DND-41 (cell line): ENCODE measurements around the gene KRT80.

Source experiments
- ATAC-seq: fragments of 200-7000 bp; cut with Tn5 transposase; 3 replicates; pipeline ENCODE4 v1.9.1; 2021; ENCODE audit warnings: low read depth; ENCODE audit not compliant: insufficient read depth
- DNase-seq: peaks from one replicate; pipeline ENCODE4 v3.0.0-alpha.2; 2020
- H2AFZ ChIP-seq: 2 replicates; pipeline ENCODE4 v1.6.0; 2012; ENCODE audit warnings: low read depth, low read length
- H3K27ac ChIP-seq: 2 replicates; pipeline ENCODE4 v1.5.1; 2012; ENCODE audit warnings: low read length, inconsistent platforms
- H3K27me3 ChIP-seq: fragments of 200-600 bp; sonication (generic); 2 replicates; pipeline ENCODE4 v1.6.0; 2012; ENCODE audit warnings: low read length, mild to moderate bottlenecking, inconsistent platforms; ENCODE audit not compliant: insufficient read depth, poor library complexity
- H3K36me3 ChIP-seq: 2 replicates; pipeline ENCODE4 v1.5.1; 2012; ENCODE audit warnings: low read length, inconsistent platforms; ENCODE audit not compliant: insufficient read depth
- H3K4me1 ChIP-seq: 2 replicates; pipeline ENCODE4 v1.5.1; 2012; ENCODE audit warnings: mild to moderate bottlenecking, low read length; ENCODE audit not compliant: insufficient read depth
- H3K4me2 ChIP-seq: 2 replicates; pipeline ENCODE4 v1.6.0; 2012; ENCODE audit warnings: mild to moderate bottlenecking, moderate library complexity, low read length, inconsistent platforms; ENCODE audit not compliant: insufficient read depth
- H3K4me3 ChIP-seq, 2 experiments: fragments of 200-600 bp in 1 of 2; shearing (Covaris generic) in 1 of 2; 2 replicates each; pipeline ENCODE4 v1.5.1; 2012 to 2016; ENCODE audit warnings: inconsistent platforms in 2 of 2, low read length in 2 of 2, mild to moderate bottlenecking in 2 of 2, low read depth in 1 of 2, moderate library complexity in 1 of 2
- H3K79me2 ChIP-seq: 2 replicates; pipeline ENCODE4 v1.6.0; 2012; ENCODE audit warnings: low read length, inconsistent platforms; ENCODE audit not compliant: insufficient read depth
- H3K9ac ChIP-seq: 2 replicates; pipeline ENCODE4 v1.6.0; 2012; ENCODE audit warnings: low read depth, mild to moderate bottlenecking, inconsistent platforms, low read length, moderate library complexity
- H3K9me3 ChIP-seq: 2 replicates; pipeline ENCODE4 v1.5.1; 2012; ENCODE audit warnings: low read length, moderate library complexity, mild to moderate bottlenecking, inconsistent platforms; ENCODE audit not compliant: insufficient read depth, severe bottlenecking
- H4K20me1 ChIP-seq: 2 replicates; pipeline ENCODE4 v1.6.0; 2012; ENCODE audit warnings: low read length; ENCODE audit not compliant: insufficient read depth
- CTCF ChIP-seq: IDR thresholded peaks from 2 replicates; pipeline ENCODE4 v1.5.1; 2012; ENCODE audit warnings: borderline replicate concordance, low read length, moderate library complexity, mild to moderate bottlenecking; ENCODE audit not compliant: poor library complexity, severe bottlenecking; ENCODE audit errors: extremely low read depth
- EZH2 ChIP-seq: IDR thresholded peaks from 3 replicates; pipeline ENCODE4 v1.6.1; 2012; ENCODE audit warnings: borderline replicate concordance, low read depth, mild to moderate bottlenecking, moderate library complexity, low read length, inconsistent platforms; ENCODE audit not compliant: severe bottlenecking

The KRT80 gene

GRCh38 chr12:52165096-52165855 lies 26.5 kb downstream of the KRT80 start:
- TF ChIP-seq EZH2 (no peak), CTCF (no peak)
- Histone ChIP-seq H4K20me1 (no peaks in the 10 kb centered on the region), H3K27me3 (peaks cover 7% of the 10 kb centered on the region), H3K9me3 (no peaks in the 10 kb centered on the region), H2AFZ (no peak overlapping the region), H3K36me3 (no peaks in the 10 kb centered on the region), H3K4me2 (no peak overlapping the region), H3K4me3 (no peak overlapping the region), H3K79me2 (no peaks in the 10 kb centered on the region), H3K9ac (no peak overlapping the region), H3K27ac (no peak overlapping the region), H3K4me1 (no peaks in the 10 kb centered on the region)
- DNase-seq (no peak), ATAC-seq (no peak)

GRCh38 chr12:52164624-52165023 lies 27.2 kb downstream of the KRT80 start:
- no peak for DNase-seq
- Histone ChIP-seq H3K27ac (no peak overlapping the region), H3K27me3 (peaks cover 7% of the 10 kb centered on the region), H3K4me2 (no peak overlapping the region), H3K9me3 (no peaks in the 10 kb centered on the region), H4K20me1 (no peaks in the 10 kb centered on the region), H2AFZ (no peak overlapping the region), H3K4me1 (no peaks in the 10 kb centered on the region), H3K4me3 (no peak overlapping the region), H3K9ac (no peak overlapping the region), H3K79me2 (no peaks in the 10 kb centered on the region), H3K36me3 (no peaks in the 10 kb centered on the region)
- no peak for ATAC-seq
- no peak for TF ChIP-seq EZH2
- no peak for TF ChIP-seq CTCF

GRCh38 chr12:52162981-52163380 lies 28.8 kb downstream of the KRT80 start:
- no peak overlapping the region for H2AFZ ChIP-seq
- H3K4me1 ChIP-seq: no peaks in the 10 kb centered on the region
- H3K4me3 ChIP-seq: no peak overlapping the region
- H3K27ac ChIP-seq: no peak overlapping the region
- TF ChIP-seq CTCF (no peak), EZH2 (no peak)
- DNase-seq (no peak), ATAC-seq (no peak)
- no peak overlapping the region for H3K9ac ChIP-seq
- no peaks in the 10 kb centered on the region for H3K79me2 ChIP-seq
- no peaks in the 10 kb centered on the region for H3K9me3 ChIP-seq
- no peaks in the 10 kb centered on the region for H4K20me1 ChIP-seq
- peaks cover 2% of the 10 kb centered on the region for H3K27me3 ChIP-seq
- no peak overlapping the region for H3K4me2 ChIP-seq
- H3K36me3 ChIP-seq: no peaks in the 10 kb centered on the region

- H3K4me1 ChIP-seq: no peaks in the 10 kb centered on the region
- no peak overlapping the region for H3K4me2 ChIP-seq
- 0 out of 2 replicates have a peak, but pooled peaks cover 4% of the 10 kb centered on the region for H4K20me1 ChIP-seq
- no peaks in the 10 kb centered on the region for H3K9me3 ChIP-seq
- H3K27ac ChIP-seq: no peak overlapping the region
- ATAC-seq (no peak), DNase-seq (no peak)
- no peak overlapping the region for H3K9ac ChIP-seq
- no peak overlapping the region for H3K4me3 ChIP-seq
- no peaks in the 10 kb centered on the region for H3K36me3 ChIP-seq
- H2AFZ ChIP-seq: no peak overlapping the region
- H3K79me2 ChIP-seq: no peaks in the 10 kb centered on the region
- no peaks in the 10 kb centered on the region for H3K27me3 ChIP-seq
- TF ChIP-seq EZH2: no peak
- no peak for TF ChIP-seq CTCF
Measured at GRCh38 chr12:52160200-52160599, 31.6 kb downstream of the KRT80 start.
